Measurements from ENCODE around the gene HENMT1. TPM values are rescaled to one million over a fixed set of nuclear protein-coding genes. Genes with fewer than 3 reads are reported as not detected.
A peak's percentile ranks its signal among the peaks of the same experiment; 100 is the strongest.

The HENMT1 gene
- total RNA-seq, 2 experiments from 2014 or later: 6.3 to 8.2 TPM

GRCh38 chr1:108639899-108640560 lies 20.9 kb downstream of the HENMT1 start:
- Histone ChIP-seq H3K36me3 (ENCODE audit: insufficient read depth, low read length) (peaks cover 15% of the 10 kb centered on the region), H3K9me3 (ENCODE audit: control insufficient read depth in 1 of 2, insufficient read depth in 1 of 2, low read length in 2 of 2) (no peaks in the 10 kb centered on the region), H3K4me3 (ENCODE audit: low read length) (no peak overlapping the region), H3K27ac (ENCODE audit: low read depth in 1 of 2, low read length in 2 of 2) (no peak overlapping the region), H3K4me1 (ENCODE audit: insufficient read depth, low read length) (peaks cover 30% of the 10 kb centered on the region), H3K27me3 (ENCODE audit: control insufficient read depth in 1 of 2, insufficient read depth in 2 of 2, low read length in 2 of 2) (no peaks in the 10 kb centered on the region)
- Mint-ChIP-seq H3K4me3 (peak overlapping the region; percentile 44), H3K4me1 (ENCODE audit: low read depth) (peaks cover 47% of the 10 kb centered on the region), H3K27ac (peak overlapping the region; percentile 76), H3K36me3 (ENCODE audit: low read depth) (peaks cover 28% of the 10 kb centered on the region), H3K9me3 (no peaks in the 10 kb centered on the region), H3K27me3 (no peaks in the 10 kb centered on the region)
- POLR2A ChIA-PET: interaction anchor here (1.5 to 1.7 kb wide), 2 partner anchors 21 to 53 kb away, joined by 6 to 11 read pairs; partner anchors contain the start of genes HENMT1 and PRPF38B
- CTCF ChIA-PET: interaction anchor here (0.6 to 1.4 kb wide), 3 partner anchors 11 to 125 kb away, joined by 3 to 6 read pairs (median 3); partner anchors contain the start of gene EEIG2
- intact Hi-C loops (cut with DNase I, micrococcal nuclease): loop anchor here in 1 of 2 experiments (10.0 kb wide), 1 partner anchor 855 kb away; no protein-coding TSS in a partner anchor
- DNase-seq: peak in 9 of 14 experiments; percentile 6 to 74 (median 37)
- TF ChIP-seq, protein P1, sequence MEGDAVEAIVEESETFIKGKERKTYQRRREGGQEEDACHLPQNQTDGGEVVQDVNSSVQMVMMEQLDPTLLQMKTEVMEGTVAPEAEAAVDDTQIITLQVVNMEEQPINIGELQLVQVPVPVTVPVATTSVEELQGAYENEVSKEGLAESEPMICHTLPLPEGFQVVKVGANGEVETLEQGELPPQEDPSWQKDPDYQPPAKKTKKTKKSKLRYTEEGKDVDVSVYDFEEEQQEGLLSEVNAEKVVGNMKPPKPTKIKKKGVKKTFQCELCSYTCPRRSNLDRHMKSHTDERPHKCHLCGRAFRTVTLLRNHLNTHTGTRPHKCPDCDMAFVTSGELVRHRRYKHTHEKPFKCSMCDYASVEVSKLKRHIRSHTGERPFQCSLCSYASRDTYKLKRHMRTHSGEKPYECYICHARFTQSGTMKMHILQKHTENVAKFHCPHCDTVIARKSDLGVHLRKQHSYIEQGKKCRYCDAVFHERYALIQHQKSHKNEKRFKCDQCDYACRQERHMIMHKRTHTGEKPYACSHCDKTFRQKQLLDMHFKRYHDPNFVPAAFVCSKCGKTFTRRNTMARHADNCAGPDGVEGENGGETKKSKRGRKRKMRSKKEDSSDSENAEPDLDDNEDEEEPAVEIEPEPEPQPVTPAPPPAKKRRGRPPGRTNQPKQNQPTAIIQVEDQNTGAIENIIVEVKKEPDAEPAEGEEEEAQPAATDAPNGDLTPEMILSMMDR (IDR thresholded peaks at IDR 0.05): no peak
- no peak for ATAC-seq (ENCODE audit: poor library complexity)

DNA sequence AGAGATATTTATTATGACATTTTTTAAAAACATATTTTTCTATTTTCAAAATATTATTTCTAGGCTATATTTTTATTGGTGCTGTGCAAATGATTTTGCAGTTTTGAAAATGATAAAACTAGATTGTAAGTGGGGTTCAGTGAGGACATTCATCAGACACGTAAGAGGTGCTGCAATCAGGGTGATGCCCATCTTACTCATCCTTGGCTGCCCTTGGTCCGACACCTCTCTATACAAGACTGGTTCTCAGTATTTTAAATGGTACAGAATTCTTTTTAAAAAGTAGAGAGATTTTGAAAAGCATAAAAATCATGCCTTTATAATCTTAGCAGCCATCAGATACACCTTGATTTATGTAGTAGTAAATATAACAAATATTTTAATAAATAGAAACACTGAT lies 24.0 kb downstream of the HENMT1 start:
- Mint-ChIP-seq H3K27me3 (no peaks in the 10 kb centered on the region), H3K4me3 (no peak overlapping the region), H3K36me3 (ENCODE audit: low read depth) (peaks cover 54% of the 10 kb centered on the region), H3K9me3 (no peaks in the 10 kb centered on the region), H3K4me1 (ENCODE audit: low read depth) (peaks cover 18% of the 10 kb centered on the region), H3K27ac (no peak overlapping the region)
- CTCF ChIA-PET: interaction anchor here (1.1 kb wide), 1 partner anchor 37 kb away, joined by 3 read pairs; no protein-coding TSS in a partner anchor
- TF ChIP-seq, protein P1 (IDR thresholded peaks at IDR 0.05): no peak
- H3K9me3 ChIP-seq (ENCODE audit: control insufficient read depth in 1 of 2, insufficient read depth in 1 of 2, low read length in 2 of 2): no peaks in the 10 kb centered on the region
- H3K4me1 ChIP-seq (ENCODE audit: insufficient read depth, low read length): peaks cover 7% of the 10 kb centered on the region
- no peaks in the 10 kb centered on the region for H3K27me3 ChIP-seq (ENCODE audit: control insufficient read depth in 1 of 2, insufficient read depth in 2 of 2, low read length in 2 of 2)
- intact Hi-C loops (cut with DNase I, micrococcal nuclease): no loop called here
- H3K36me3 ChIP-seq (ENCODE audit: insufficient read depth, low read length): peaks cover 22% of the 10 kb centered on the region
- no peak overlapping the region for H3K4me3 ChIP-seq (ENCODE audit: low read length)
- ATAC-seq (ENCODE audit: poor library complexity) (no peak), DNase-seq (no peak)
- POLR2A ChIA-PET: interaction anchor here (1.5 kb wide), 1 partner anchor 24 kb away, joined by 4 read pairs; the partner anchor contains the start of gene HENMT1
- H3K27ac ChIP-seq (ENCODE audit: low read depth in 1 of 2, low read length in 2 of 2): no peak overlapping the region

- intact Hi-C loops (cut with DNase I, micrococcal nuclease): no loop called here
- Mint-ChIP-seq H3K27me3 (no peaks in the 10 kb centered on the region), H3K27ac (no peak overlapping the region), H3K4me3 (no peak overlapping the region), H3K36me3 (ENCODE audit: low read depth) (peaks cover 63% of the 10 kb centered on the region), H3K4me1 (ENCODE audit: low read depth) (peaks cover 3% of the 10 kb centered on the region), H3K9me3 (no peaks in the 10 kb centered on the region)
- TF ChIP-seq, protein P1 (IDR thresholded peaks at IDR 0.05): no peak
- ATAC-seq (ENCODE audit: poor library complexity): no peak
- Histone ChIP-seq H3K4me3 (ENCODE audit: low read length) (no peak overlapping the region), H3K4me1 (ENCODE audit: insufficient read depth, low read length) (no peaks in the 10 kb centered on the region), H3K27me3 (ENCODE audit: control insufficient read depth in 1 of 2, insufficient read depth in 2 of 2, low read length in 2 of 2) (no peaks in the 10 kb centered on the region), H3K36me3 (ENCODE audit: insufficient read depth, low read length) (peaks cover 35% of the 10 kb centered on the region), H3K9me3 (ENCODE audit: control insufficient read depth in 1 of 2, insufficient read depth in 1 of 2, low read length in 2 of 2) (no peaks in the 10 kb centered on the region), H3K27ac (ENCODE audit: low read depth in 1 of 2, low read length in 2 of 2) (no peak overlapping the region)
- DNase-seq: no peak
- ChIA-PET POLR2A (no interaction called here), CTCF (no interaction called here)
Observed at GRCh38 chr1:108634521-108634920, 26.4 kb downstream of the HENMT1 start.

Data from CD4-positive, alpha-beta T cell (primary cell).